ENCODE results near the gene SLC7A8. TPM values are rescaled to one million over a fixed set of nuclear protein-coding genes. Genes with fewer than 3 reads are reported as not detected.
A peak's percentile ranks its signal among the peaks of the same experiment; 100 is the strongest.
"Not testable (repeated sequence)": the region's sequence is repeated elsewhere in the genome, so short reads cannot be mapped to it uniquely, and the experiment has no call there.

The SLC7A8 gene
- polyA plus RNA-seq, 1 donor = 2.9 TPM

DNA sequence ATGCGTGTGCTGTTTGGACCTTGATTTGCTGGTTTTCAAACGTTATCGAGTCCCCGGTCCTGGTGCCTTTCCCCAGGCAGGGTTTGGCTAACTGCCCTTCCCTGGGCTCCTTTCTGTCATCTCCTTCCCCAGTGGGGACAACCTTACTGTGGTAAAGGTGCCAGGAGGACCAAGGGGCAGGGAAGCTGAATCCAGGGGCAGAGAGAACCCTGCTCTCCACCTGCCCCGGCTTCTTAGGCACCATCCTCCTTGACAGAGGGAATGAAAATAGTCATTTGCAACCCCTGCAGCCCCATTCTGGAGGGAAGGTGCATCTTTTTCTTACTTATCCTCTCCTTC is 69.4 kb downstream of the SLC7A8 start:
- DNase-seq (ENCODE audit: low read depth) = no peak

DNA sequence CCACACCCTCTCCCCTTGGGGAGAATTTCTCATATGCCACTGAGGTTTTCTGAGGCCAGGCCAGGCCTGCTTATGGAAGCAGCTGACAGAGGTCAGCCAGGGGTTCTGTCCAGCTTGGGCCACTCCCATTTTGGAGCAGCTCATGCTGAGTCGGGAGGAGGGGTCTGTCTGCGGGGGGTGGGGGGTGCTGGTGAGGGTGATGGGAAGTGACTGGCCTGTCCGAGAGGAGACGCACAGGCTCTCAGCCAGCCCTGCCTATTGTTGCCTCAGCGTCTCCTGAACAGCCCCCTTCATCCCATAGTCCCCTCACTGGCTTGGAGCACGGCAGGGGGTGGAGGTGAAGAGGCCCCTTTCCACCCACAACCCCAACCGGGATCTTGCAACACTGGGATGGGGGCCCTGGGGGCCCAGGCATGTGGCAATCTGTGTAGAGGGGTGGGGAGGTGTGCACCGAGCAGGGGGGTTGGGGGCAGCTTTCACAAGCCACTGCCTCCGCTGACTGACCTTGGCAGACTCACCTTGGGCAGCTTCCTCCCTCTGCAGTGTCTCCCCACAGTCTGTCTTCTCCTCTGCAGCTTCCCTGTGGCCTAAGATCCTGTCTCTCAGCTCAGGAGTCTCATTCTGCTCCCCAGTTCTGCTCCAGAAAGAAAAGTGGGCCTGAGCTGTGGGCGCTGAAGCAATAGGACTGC is 69.9 kb downstream of the SLC7A8 start:
- no peak for DNase-seq (ENCODE audit: low read depth)

DNA sequence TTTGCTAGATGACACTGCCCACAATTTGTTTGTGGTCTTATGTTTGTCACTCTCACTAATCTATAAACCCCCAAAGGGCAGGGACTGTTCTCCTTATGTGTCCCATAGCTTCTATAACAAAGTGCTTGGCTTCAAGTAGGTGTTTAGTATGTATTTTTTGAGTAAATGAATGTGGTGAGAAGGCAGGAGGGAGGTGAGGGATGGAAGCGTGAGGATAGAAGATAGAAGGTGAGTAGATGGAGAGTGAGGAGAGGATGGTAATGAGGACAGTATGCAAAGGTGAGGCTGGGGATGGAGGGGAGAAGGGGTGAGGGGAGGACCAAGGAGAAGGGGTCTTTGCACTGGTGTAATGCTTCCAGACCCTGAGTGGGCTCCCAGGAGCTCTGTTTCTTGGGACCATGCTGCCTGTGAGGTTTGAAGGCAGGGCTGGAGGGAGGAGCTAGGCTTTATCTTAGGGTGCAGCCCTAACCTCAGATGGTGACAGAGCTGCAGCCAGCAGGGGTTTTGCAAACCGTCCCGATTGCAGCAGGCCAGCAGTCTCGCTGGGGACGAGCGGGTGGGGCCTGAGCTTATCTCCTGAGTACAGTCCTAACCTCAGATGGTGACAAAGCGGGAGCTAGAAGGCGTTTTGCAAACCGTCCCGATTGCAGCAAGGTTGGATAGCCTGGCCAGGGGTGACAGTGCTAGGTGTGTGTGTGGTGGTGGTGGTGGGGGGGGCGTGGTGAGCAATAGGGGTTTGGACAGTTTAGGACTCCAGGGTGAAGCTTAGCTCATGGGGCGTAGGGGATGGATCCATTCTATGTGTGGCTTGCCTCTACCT is 70.9 kb downstream of the SLC7A8 start:
- DNase-seq (ENCODE audit: low read depth) = no peak

DNA sequence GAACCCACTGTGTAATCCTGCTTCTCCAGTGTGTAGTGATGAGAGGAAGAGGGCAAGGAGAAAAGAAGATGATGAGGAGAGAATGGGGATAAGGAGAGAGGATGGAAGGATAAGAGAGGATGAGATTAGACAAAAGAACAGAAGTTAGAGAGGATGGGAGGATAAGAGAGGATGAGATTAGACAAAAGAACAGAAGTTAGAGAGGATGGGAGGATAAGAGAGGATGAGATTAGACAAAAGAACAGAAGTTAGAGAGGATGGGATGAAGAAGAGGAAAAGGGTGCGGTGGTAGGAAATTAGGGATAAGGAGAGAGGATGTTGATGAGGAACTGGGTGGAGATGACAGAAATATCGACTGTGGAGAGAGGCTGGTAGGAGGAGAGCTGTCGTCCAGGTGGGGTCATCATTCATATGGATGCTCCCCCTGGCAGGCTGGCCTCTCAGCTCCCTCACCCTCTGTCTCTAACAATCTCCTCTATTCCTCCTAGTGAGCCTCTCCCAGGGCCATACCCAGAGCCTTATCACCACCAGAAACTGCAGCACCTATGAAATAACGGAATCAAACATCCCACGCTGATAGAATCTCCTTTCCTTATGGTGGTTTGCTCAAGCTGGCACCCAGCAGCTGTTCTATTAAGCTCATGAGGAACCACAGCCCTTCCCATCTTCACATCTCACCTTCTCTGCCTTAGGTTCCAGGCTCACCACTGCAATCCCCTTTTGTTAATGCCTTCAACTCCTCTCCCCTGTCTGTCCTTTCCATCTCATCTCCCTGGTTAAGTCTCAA is 72.7 kb downstream of the SLC7A8 start:
- no peak for DNase-seq (ENCODE audit: low read depth)

DNA sequence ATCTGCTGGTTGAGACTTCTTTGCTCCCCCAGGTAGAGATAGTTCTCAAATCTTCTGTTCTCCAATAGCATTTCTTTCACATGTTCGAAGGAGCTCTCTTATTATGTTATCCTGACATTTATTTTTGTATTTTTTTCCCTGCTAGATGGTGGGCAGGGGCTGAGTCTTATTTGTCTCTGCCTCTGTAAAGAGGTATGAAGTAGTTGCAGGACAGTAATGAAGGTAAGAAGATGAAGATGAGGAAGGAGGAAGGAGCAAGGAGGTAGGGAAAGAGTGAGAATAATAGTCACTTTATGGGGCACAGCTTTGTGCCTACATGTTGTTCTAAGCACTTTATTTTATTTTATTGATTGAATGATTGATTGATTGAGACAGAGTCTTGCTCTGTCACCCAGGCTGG is 73.7 kb downstream of the SLC7A8 start:
- no peak for DNase-seq (ENCODE audit: low read depth)

DNA sequence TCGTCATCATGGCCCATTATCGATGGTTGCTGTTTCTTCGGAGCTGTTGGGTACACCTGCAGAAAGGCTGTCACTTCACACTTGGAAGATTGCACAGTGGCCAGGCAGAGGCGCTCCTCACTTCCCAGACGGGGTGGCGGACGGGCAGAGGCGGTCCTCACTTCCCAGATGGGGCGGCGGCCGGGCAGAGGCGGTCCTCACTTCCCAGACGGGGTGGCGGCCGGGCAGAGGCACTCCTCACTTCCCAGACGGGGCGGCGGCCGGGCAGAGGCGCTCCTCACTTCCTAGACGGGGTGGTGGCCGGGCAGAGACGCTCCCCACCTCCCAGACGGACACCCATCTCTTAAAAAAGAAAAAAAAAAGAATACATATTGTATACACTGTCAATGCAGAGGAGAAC is 75.3 kb downstream of the SLC7A8 start:
- not testable (repeated sequence) for DNase-seq (ENCODE audit: low read depth)

DNA sequence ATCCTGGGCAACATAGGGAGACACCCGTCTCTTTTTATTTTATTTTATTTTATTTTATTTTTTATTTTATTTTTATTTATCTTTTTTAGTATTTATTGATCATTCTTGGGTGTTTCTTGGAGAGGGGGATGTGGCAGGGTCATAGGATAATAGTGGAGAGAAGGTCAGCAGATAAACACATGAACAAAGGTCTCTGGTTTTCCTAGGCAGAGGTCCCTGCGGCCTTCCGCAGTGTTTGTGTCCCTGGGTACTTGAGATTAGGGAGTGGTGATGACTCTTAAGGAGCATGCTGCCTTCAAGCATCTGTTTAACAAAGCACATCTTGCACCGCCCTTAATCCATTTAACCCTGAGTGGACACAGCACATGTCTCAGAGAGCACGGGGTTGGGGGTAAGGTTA is 75.8 kb downstream of the SLC7A8 start:
- DNase-seq (ENCODE audit: low read depth) = not testable (repeated sequence)

DNA sequence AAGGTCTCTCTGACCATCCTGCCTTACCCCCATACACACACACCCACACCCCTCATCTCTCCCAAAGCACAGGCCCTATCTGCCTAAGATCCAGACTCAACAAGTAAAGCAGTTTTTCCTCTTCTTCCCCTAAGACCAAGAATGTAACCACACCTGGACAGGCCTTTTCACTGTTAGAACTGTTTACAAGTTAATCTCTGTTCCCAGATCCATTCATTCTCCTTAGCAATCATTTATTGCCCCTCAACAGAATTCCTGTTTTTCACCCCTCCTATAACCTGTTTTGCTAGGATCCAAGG is 76.8 kb downstream of the SLC7A8 start:
- no peak for DNase-seq (ENCODE audit: low read depth)

DNA sequence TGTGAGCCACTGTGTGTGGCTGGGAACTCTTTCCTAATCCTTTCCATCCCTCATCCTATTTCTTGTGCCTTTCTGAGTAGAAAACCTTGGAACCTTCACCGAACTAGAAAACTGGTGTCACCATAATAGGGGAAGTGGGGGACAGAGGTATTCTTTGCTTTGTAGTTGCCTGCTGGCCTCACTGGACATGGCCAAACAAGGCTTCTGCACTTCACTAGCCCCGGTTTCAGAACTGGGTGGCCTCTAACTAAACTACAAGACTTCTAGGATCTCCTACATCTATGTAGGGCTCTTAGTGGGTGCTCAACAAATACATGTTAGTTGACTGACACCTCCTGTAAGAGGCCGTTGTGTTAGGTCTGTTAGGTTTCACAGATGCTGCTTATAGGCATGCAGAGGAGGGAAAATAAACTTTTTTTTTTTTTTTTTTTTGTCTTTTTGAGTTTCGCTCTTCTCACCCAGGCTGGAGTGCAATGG is 78.1 kb downstream of the SLC7A8 start:
- DNase-seq (ENCODE audit: low read depth) = no peak

DNA sequence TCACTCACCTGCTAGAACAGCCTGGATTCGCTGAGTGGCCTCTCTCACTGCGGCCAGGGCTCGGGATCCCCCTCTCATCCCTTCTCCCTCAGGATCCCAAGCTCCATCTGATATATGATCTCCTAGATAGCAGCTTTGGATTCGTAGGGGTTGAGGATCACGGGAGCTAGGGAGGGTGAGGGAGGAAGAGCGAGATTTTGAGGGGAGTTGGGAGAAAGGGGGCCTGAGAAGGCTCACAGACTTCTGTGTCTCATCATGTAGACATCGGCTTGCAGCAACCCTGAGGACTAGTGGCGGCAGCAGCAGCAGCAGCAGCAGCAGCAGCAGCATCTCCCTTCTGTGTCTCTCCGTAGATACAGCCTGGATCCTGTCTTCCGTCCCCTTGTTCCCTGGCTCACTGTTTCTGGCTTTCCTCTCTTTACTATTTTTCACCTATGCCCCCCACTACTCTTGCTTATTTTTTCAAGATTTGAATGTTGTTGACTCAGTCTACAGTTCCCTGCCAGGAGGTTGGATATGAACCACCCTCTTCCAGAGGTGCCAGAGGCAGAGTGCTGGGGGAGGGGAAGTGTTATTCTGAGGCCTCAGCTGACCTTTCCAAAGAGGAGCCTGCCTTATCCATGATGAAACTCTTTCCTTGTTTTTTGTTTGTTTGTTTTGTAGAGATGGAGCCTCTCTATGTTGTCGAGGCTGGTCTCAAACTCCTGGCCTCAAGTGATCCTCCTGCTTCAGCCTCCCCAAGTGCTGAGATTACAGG is 78.7 kb downstream of the SLC7A8 start, which contains the start of gene CIROP:
Gene CIROP (minus strand): TSS at position 399 of the 757 bp plus-strand sequence. CDS start 69 bp downstream, at position 330.
- no peak for DNase-seq (ENCODE audit: low read depth)

DNA sequence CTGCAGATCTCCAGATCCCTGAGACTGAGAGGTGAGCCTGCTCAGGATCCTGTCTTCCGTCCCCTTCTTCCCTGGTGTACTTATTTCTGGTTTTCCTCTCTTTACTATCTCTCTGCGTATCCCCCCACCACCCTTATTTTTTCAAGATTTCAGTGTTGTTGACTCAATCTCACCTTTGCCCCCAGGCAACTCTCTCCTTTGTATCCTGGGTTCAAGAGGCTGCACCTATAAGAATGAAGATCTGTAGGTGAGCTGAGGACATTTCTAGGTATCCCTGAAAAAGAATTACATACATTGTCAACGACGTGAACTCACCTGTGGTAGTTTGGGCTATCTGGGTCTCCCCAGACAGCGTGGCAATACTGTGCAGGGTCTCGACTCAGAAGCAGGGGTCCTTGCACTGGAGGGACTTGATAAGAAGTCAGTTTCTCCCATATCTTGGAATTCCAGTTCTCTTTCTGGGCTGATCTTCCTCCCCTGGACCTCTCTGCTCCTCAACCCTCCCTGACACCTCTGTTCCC is 79.3 kb downstream of the SLC7A8 start:
- no peak for DNase-seq (ENCODE audit: low read depth)

DNA sequence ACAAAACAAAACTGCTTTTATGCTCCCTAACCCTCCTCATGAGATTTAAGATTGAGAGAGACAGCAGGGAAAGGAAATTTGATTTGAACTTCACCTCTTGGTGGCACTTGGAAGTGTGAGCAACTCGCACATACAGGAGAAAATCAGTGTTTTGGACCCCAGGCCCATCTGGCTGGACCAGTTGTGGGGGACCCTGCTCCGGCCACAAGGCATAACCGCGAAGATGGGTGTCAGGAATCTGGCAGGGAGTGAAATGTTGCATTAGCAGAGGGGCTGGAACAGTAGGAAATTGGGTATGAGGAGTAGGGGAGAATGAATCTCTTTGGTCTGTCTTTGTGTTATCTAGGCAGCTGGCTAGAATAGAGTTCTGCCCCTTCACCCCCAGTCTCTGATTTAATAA is 79.9 kb downstream of the SLC7A8 start:
- DNase-seq (ENCODE audit: low read depth) = no peak

DNA sequence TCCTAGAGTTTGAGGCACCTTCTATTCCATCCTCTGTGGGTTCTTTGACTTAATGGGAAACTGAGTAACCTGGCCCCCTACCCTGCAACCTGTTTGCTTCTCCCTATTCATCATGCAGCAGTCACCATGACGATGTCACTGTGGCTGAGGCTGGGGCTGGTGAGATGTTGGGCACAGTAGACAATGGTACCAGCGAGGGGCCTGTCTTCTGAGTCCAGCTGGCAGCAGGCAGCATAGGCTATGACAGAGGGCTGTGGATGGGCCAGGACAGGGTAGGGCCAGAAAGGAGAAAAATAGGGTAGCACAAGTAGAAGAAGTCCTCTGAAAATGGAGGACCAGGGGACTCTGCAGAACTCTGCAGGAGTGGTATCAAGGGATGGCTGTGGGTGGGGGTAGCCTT is 80.7 kb downstream of the SLC7A8 start:
- no peak for DNase-seq (ENCODE audit: low read depth)

DNA sequence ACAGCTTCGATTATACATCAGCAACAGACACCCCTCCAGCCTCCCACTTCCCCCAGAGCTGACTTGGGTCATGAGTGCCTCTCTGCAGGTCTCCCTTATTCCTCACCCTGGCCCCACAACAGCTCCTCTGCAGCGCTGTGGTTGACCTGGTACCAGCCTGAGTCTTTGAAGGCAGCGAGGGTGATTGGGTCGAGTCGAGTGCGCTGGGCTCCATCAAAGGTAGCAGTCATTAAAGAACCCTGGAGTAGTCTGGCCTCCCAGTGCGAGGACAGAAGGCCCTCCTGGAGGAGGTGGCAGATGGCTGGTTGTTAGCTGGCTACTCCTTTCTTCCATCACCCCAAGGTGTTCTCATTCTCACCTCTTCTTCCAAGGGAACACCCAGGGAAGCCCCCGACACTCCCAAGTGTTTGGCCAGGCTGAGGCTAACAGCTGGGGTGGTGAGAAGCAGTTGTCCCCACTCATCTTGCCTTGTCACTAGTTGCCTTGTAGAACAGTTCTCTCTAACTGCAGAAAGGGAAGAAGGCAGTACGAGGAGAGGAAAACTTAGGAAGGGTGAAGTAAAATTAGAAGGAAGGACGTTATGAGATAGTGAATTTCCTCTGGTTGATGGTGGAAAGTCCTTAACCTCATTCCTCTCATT is 81.4 kb downstream of the SLC7A8 start:
- DNase-seq (ENCODE audit: low read depth) = no peak

DNA sequence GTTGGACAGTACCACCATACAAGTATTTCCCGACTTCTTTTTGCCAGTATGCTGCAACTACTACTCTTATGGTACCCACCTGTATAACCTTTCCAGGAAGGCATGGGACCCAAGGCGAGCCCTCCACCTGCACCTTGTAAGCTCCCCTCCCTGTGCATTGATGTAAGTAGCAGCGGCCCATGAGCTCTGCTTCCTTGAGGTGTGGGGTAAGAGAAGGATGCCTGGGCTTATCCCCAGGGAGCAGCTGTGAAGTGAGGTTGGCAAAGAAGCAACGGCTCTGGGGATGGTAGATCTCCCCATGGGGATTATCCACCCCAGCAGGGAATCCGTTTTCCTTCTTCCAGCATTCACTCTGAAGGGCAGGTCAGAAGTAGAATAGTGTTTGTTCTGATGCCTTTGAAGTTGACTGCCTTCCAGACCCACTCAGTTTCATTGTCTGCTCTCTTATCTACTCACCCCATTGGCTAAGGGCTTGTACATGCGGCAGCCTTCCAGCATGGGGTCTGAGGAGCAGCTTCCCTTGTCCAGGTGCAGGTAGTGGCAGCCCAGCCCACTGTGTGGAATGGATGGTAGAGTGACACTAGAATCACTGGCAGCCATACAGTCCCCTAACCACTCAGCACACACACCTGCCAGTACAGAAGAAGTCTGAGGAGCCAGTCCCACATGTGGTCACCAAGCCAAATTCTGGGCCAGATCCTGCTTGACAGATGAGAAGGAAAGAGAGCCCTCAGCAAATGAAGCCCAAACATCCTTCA is 82.1 kb downstream of the SLC7A8 start:
- DNase-seq (ENCODE audit: low read depth) = no peak

DNA sequence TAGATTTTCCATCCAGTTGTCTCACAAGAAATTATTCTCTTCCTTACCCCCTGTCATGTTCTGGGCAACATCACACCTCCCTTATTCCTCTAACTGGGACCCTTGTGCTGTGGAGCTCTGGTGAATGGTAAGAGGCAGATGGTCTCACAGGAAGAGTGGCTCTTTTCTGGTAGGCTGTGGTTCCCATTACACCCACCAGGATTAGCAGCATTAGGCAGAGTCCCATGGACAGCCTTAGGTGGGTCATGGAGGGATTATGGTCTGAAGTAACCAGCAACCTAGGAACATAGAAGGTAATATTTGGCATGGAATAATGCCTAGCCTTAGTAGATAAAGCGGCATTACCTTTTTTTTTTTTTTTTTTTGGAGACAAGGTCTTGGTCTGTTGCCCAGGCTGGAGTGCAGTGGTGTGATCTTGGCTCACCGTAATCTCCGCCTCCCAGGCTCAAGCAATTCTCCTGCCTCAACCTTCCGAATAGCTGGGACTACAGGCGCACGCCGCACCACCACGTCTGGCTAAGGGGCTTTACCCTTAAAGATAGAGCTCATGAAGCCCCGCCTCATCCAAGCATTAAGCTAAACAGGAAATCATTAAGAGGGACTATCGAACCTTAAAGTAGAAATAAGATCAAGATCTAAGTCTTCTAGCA is 84.1 kb downstream of the SLC7A8 start:
- no peak for DNase-seq (ENCODE audit: low read depth)

DNA sequence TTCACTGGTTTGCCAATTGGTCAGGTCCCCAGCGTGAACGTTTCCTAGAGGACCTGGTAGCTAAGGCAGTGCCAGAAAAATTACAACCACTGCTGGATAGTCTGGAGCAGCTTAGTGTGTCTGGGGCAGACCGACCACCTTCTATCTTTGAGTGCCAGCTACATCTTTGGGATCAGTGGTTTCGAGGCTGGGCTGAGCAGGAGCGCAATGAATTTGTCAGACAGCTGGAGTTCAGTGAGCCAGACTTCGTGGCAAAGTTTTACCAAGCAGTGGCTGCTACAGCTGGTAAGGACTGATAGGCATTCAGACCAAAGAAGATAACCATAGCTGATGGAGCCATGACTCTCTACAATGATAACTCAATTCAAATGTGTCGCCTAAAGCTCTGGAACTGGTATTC is 85.7 kb downstream of the SLC7A8 start:
- DNase-seq (ENCODE audit: low read depth) = no peak

DNA sequence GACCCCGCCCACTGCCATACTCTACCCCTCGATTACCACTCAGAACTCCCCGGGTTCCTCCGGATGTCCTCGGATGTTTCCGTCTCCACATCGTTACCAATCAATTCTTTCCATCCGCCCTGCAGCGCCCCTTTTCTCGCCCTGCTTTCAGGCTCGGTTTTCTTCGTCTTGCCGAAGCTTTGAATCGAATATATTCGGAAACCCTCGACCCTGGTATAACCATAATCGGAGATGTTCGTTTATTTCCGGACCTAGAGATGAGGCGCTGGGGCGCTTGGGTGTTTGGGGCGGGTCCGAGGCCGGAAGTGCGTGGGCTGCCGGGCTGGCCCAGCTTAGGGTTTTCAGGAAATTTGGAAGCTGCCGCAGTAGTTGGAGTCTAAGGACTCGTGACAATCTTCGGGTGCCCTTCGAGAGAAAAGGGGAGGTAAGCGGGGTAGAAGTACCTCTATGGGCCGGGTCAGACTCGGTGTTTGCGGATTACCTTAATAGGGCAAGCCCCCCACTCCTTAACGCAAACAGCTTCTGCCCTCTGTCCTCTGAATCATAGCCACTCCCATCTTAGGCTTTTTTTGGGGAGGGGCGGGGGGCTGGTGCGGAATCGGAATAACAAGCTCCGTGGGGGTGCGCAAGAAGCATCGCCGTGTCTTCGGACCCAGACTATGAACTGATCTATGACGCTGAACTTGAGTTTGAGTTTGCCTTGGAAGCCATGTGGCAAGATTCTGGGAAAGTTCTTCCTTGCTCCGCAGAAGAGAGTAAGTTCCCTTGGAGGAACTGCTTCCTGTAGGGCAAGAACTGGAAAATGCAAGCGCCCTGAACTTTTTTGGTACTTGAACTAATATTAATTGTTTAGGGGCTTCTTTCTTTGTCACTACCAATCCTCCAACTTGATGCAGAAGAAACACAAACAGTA is 88.0 kb downstream of the SLC7A8 start, which contains the start of gene C14orf119:
Gene C14orf119 (plus strand): TSS at position 310 of the 913 bp plus-strand sequence. CDS start 2,154 bp downstream, outside the sequence.
- peak; percentile 100 for DNase-seq (ENCODE audit: low read depth)
